Fibroblast of skin of scalp (primary cell): ENCODE data around the gene CDC42BPB.
A peak's percentile ranks its signal among the peaks of the same experiment; 100 is the strongest.

Experiments
- DNase-seq: peaks from one replicate; pipeline ENCODE4 v3.0.0-alpha.2; 2013

CDC42BPB gene

DNA sequence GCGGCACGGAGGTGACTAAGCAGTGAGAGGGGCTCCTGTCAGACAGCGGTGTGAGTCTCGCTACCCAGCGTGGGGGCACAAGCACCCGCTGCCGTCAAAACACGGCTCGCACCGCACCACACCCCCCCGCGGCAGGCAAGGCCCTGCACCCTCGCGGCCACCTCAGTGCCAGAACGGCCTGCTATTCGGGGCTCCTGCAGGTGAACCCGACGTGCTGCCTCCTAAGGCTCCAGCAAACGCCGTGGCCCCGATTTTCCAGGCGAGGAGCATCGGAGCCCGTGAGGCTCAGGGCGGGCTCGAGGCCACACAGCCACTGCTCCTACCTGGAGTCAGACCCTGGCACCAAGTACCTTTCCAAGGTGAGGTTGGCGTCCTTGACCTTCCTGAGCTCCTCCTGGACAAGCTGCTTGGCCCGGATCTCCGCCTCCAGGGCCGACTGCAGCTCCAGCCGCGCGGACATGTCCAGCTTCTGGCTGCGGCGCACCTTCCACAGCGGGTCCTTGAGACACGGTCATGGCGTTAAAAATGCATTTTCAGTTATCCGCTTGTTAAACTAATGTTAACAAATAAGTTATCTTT, 93.1 kb downstream of the CDC42BPB start:
- DNase-seq, result no peak

DNA sequence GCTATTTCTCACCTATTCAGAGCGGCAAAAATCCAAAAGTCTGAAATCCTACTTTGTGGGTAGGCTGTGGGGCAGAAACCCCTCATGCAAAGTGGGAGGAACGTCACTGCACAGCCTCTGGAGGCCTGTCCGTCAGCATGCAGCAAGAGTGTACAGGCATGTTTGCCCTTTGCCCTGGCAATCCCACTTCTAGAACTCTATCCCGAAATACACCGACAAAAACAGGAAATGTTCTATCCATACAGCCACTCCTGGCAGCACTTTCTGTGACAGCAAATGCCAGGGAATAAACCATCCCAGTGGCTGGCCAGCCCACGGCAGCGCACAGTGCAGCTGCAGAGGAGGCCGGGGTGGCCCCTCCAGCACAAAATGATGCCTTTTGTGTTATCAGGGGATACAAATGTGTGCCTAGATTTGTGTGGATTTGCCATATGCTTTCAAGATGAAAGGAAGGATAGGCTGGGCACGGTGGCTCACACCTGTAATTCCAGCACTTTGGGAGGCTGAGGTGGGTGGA, 95.2 kb downstream of the CDC42BPB start:
- no peak for DNase-seq

DNA sequence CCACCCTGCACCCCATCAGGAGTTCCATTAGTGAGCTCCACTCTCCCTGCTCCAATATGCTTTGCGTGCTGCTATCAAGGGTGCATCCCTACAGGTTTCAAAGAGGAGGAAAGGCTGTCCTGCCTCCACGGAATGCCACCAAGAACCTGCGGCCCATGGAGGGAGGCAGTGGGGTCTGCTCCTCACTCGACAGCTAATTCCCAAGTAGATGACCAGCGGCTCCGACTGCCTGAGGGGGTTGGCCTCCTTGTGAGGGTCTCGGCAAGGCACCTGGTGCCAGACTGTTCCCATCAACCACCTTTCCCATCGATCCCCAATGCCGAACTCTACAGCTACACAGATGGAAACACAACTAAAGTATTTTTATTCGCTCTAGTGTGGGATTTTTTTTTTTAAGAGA, 98.9 kb downstream of the CDC42BPB start:
- no peak for DNase-seq

DNA sequence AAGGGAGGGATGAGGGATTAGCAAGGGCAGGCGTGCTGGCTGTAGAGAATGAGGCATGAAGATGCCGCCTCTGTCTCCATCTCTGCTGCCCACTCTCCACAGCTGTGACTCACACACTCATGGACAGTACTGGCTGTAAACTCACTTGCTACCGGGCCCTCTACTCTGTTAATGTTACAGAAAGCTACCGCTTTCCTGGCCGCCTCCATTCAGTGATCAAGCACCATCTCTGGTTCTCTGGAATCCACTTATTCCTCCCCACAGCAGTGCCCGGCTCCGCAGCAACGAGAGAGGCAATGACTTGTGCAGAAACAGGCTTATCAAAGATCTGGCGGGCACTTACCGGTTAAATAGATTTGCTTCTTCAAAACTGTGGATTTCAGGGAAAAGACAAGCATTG, 100.1 kb downstream of the CDC42BPB start:
- no peak for DNase-seq

DNA sequence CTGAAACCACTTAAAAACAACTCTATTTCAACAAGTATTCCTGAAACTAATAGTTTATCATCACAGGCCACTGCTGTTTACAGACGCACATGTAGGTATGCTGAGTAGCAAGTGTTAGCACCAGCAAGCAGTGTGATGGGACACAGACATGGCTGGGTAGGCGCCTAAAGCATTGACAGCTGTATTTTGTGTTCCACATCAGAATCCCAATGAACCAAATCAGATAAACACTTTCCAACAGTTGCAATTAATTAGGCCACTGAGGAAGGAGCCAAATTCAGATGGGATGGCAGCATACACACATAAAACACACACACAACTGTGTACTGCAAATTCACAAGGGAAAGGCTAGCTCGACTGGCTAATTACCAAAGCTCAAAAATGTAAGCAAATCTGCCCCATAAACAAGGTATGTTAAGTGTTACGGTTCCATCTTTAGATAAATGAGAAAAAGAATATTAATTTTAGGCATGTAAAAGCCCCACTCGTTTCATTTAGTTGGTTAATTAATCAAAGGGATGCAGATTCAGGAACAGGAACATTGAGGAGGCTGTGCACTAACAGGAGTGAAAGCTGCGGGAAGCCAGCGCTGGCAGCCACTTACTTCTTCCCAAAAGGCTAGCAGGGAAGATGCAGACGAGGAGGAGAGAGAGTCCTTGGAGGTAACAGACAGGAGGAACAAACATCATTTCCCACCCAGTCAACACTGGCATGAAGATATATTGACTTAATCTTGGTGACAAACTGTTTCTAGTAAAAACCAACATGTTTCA, 101.5 kb downstream of the CDC42BPB start:
- DNase-seq, result no peak

DNA sequence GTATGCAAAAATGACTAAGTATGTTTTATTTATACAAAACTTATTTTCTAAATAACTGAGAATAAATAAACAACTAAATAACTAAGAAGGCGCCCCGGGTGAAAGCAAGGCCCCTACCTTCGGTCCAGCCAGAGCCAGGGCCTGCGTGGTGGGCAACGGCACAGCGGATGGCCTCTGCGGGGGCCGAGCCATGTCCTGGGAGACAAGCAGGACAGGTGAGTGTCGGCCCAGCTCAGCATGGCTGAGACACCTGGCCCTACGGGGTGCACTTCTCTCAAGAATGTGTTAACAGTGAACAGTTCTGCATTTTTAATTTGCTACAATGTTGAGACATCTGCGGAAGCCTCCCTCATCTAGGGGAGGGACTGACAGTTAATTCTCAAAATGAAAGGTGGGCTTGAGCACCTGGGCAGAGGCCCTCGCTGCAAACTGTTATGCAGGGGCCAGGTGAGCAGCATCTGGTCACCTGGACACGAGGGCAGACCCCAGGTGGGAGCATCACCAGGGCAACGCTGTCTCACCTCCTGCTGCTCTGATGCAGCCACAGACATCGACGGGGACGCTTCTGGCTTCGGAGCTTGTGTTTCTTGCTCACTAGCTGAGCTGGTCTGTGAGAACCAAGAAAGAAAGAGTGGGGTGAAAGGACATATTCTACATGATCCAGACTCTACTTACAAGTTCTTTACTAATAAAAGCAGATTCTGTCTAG, 103.1 kb downstream of the CDC42BPB start:
- DNase-seq, result no peak

DNA sequence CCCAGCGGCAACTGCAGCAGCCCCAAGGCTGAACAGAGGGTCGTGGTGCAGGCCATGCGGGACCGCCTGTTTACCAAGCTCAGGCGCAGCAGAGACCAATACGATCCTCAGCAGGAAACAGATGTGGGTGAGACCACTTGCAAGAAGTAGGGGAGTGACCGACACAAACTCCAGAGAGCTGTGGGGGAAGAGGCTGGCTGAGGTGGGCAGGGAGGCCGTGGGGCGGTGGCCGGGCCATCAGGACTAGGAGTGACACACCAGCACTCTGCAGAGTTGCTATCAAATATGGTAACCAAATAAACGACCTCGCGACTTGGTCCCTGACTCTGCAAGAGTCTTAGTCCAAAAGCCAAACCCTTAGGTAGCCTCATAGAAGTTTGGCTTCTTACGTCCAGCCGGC, 104.2 kb downstream of the CDC42BPB start:
- no peak for DNase-seq

DNA sequence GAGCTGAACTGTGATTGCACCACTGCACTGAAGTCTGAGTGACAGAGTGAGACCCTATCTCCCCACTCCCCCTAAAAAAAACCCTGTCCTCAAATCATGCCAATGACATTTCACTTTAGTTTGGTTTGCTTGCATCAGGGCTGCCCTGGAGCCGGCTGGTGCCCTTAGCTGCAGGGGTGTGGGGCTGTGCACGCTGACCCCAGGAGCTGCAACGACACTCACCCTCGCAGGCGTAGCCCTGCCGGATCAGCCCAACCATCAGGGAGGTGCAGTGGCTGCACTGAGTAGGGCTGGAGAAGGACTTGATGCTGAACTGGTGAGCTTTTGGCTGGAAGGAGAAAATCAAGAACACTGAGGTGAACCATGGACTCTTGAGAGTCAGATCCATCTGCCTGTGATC, 105.1 kb downstream of the CDC42BPB start:
- no peak for DNase-seq

DNA sequence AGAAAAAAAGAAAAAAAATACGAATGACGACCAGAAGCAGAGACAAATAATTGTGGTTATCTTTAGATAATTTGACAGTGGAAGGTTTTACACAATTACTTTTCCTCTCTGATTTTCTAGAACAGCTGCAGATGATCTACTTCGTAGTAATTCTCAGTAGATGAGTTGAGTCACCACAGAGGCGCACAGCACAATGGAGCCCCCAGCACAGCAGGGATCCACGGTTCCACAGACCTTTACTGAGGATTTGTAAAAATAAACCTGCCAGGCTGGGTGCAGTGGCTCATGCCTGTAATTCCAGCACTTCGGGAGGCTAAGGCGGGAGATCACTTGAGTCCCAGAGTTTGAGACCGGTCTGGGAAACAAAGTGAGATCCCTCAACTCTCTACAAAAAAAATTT, 105.5 kb downstream of the CDC42BPB start:
- DNase-seq, result peak; percentile 92

DNA sequence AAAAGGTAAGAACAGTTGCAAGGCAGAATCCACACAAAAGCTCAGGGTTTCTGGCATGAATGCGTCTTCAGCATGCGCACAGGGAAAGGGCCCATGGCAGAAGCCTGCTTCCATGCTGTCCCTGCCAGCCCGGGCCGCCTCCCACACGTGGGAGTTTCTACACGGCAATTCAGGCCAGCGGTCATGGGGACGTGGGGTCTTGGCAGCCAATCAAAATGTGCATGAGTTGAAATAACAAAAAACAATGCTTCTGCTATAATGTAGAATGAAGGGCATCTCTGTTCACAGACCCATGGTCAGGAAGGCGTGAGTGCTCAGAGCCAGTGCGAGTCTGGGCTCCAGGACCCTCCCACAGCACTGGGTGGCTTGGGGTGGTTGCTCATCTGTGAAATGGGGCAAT, 106.3 kb downstream of the CDC42BPB start:
- no peak for DNase-seq

DNA sequence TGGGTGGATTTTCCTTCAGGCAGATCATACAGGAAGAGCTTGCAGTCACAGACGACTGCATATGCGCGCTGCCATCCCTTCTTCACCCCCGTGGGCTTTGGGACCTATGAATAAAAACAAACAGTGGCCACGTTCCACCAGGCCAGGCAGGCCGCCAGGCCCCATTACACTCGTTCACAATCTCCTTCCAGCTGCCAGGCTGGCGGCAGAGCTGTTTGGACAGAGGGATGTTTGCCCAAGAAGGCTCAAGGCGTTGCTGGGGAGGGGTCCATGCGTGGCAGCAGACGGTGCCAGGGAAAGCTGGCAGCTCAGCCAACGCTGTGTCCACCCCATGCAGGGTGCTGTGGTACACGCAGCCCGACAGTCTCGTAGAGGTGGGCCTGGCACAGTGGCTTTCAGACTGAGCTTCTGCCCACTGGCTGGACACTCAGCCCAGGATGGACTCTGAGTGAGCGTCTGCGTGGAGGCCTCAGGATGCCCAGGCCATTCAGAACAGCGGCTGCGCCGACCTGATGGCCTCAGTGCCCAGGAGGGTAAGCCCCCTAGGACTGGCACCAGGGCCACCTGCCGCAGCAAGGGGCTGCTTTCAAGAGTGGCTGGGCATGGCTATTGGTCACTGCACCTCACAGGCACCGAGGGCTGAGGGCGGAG, 107.4 kb downstream of the CDC42BPB start:
- peak; percentile 27 for DNase-seq

DNA sequence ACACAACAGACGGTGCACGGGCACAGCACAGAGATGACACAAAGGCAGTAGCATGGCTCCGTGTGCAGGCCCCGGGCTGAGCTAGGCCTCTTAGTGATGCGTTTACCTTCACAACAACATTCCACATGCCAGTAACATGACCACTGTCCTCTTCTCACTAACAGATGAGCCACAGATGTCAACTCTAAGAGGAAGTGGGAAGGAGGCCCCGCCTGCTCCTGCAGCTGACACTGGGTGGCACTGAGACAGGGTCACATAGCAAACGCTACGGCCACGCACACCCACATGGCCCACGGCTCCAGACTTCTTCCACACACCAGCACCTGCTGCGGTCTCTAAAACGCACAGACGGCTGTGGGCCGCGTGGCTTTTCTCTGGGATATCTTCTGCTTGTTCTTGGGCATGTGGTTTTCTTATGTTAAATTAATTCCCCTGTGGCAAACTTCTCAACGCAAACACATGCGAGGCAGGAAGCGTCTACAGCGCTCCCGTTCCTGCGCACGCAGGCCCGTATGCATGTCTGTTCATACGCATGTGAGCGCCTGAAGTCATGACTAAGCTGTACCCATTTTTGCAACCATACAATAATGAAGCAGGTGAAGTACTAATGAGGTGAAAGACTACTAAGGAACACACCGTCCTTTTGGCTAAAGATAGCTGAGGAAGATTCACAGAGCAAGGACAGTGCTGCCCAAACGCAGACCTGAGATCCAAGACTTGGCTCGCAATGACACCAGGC, 108.1 kb downstream of the CDC42BPB start:
- DNase-seq, result peak; percentile 67

DNA sequence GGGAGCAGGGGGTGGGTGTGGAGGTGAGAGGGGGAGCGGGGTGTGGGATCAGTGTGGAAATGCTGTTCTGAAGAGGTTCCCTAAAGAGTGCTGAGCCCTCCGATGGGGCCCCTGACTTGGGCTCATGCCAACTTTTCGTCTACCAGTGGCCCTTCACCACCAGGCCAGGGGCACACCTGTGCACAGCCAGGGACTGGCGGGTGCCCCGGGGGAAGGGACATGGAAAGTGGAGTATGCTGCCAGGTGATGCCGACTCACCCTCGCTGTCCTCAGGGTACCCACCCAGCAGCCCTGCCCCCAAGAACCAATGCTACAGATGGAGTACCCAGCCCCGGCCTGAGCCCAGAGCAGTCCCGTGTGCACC, 108.7 kb downstream of the CDC42BPB start:
- DNase-seq, result no peak

DNA sequence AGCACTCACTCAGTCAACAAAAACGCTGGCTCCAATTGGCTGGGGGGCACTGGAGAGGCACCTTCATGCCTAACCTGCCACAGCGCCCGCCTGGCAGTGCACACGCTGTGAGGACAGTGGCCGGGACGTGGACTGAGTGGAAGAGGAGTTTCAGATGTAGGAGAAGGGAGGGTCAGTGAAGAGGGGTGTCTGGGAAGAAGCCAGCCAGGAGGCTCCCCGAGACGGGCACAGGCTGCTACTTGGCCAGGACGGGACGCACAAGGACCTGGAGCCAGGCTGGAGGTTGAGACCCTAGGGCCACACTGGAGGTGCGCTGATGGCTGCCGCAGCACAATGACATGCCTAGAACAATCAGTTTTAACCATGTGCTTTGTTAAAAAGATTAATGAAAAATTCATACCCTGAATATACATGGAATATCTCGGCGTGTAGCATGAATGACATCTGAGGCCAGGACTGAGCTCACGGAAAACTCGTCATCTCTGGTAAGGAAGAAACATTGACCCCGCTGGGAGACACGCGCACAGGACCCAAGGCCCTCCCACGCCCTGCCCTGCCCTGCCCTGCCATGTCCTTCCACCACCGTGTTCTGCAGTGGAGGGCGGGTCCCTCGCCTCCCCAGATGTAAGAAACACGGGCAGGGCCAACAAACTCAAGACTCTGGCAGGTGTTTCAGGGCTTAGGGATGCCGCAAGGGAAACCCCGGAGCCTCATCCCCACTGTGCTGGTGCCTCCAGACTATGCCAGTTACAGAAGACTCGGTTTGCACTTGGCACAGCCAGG, 109.8 kb downstream of the CDC42BPB start:
- no peak for DNase-seq

DNA sequence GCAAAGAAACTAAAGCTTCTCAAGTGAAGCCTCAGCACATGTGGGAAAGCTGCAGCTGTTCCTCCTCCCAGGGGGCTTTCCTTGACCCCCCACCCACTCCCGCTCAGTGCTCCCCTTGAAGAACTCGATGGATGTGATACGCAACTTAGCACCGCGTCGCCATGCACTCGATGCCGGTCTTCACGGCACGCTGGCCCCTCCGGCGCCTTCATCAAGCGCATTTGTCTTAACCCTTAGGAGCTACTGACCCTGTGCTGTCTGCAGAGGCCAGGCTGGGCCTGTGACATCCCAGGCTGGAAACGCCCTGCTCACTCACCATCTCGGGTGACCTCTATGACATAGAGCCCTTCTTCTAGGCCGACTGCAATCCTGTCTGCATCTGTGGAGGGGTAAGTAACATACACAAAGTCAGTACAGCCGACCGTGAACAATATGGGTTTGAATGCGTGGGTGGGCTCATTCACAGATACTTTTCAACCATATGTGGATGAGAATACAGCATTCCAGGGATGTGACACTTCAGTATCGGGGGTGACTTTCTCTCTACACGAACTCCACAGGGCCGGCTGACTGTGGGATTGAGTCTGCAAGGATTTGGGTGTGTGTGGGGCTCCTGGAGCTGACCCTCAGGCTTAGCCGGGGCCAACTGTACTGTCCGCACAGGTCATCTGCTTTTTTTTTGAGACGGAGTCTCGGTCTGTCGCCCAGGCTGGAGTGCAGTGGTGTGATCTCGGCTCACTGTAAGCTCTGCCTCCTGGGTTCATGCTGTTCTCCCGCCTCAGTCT, 111.8 kb downstream of the CDC42BPB start:
- peak; percentile 53 for DNase-seq

DNA sequence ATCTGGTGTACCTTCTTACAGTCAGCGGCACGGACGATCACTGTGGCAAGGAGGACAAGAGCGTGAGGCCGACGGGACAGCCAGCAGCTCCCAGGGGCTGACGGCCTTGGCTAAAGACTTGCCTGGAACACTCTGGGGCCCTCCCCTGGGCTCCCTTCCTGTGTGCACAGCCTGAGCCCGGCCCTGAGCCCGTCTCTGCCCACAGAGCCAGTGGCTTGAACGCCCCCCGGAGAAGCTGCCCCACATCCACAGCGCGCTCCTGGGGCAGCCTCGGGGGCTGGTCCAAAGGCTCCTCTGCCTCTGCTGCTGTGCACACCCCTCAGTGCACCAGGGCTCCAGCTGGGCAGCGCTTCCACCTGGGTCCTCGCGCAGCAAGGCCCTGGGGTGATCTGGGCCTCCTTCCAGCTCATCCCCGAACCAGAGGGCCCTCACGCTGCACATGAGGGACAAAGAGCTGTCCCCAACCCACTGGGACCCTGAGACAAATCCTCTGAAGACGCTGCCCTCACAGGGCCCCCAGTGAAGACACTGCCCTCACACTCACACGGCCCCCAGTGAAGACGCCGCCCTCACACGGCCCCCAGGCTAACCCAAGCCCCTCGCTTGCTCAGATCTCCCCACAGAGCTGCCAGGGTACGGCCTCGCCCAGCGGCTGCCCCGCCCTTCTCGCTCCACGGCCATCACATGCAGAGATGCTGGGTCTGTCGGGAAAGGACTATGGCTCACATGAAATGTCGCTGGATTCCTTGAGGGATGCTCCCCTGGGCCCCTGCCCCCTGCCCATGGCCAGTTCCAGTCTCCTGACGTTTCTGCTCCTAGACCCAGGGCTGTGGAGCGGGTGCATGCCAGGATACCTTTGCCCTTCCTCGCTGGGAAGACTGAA, 112.7 kb downstream of the CDC42BPB start:
- DNase-seq, result no peak

DNA sequence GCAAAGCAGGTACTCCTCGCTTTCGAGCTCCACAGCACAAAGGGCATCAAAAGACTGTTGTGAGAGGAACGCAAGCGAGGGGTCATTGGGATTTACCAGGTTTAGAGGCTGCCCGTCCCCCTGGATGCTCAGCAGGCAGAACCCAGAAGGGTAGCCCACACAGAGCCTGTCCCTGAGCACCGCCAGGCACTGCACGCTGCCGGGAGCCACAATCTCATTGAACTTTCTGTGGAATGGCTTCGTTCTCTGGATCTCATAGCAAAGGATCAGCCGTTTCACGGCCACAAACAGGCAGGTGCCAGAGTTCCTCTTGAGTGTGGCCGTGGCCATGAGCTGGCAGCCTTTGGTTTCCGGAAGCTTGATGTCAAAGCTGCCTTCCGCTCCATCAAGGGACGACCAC, 113.4 kb downstream of the CDC42BPB start:
- no peak for DNase-seq

DNA sequence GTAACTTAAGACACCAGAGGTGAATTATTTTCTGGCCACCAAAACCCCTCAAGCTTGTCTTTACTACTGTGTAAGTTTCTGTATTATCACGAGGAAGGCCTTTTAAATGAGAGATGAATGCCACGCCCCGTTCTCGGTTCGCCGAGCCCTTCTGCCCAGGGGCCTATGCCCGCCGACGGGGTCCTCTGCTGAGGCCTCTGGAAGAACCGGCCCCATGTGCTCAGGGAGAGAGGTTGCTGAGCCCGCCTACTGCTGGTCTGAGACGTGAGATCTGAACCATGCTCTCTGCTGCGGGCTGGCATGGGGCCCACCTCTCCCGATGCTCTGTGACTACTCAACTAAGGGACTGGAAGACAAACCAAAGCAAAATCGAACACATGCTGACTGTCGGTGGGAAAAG, 113.9 kb downstream of the CDC42BPB start:
- DNase-seq, result no peak

DNA sequence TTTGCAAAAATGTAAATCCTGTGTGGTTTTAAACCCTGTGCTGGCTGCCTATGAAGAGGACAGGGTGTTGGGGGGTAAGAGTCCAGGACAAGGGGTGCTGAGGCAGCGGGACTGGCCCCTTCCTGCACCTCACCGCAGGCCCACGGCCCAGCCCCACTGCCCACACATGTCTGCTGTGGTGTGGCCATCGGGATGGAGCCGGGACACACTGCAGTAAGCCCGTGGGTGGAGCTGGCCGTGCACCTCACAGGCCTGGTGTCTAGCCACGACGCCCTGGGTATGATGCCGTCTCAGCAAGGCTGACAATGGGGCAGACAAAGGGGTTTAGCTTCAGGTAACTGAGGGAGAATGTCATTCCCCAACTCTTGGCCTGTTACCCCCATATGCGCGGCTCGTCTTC, 115.3 kb downstream of the CDC42BPB start:
- DNase-seq, result no peak
